Gastroesophageal sphincter (tissue), 4 donors: ENCODE results near the gene XXYLT1. TPM values are rescaled to one million over a fixed set of nuclear protein-coding genes. Genes with fewer than 3 reads are reported as not detected.

Source experiments
- ATAC-seq: fragments of 150-250 bp; one replicate; pipeline ENCODE4 v1.9.1; 2016; ENCODE audit warnings: mild to moderate bottlenecking, moderate library complexity
- H3K27ac ChIP-seq, 4 donors: fragments of 200-600 bp; sonication (generic) in 3 of 4; 1 replicate in 3 of 4; 2 replicates in 1 of 4; pipeline ENCODE4 v1.5.1; 2016 to 2019
- H3K27me3 ChIP-seq: fragments of 200-600 bp; sonication (generic); one replicate; pipeline ENCODE4 v1.5.1; 2019
- H3K36me3 ChIP-seq, 2 donors: fragments of 200-600 bp; sonication (generic); one replicate each; pipeline ENCODE4 v1.5.1; 2019; ENCODE audit warnings: control low read depth in 1 of 2
- H3K4me1 ChIP-seq, 3 donors: fragments of 200-600 bp; sonication (generic); 1 replicate in 2 of 3; 2 replicates in 1 of 3; pipeline ENCODE4 v1.5.1; 2016 to 2019; ENCODE audit warnings: control low read depth in 2 of 3
- H3K4me3 ChIP-seq, 2 donors: fragments of 200-600 bp; sonication (generic); one replicate each; pipeline ENCODE4 v1.5.1; 2019; ENCODE audit warnings: mild to moderate bottlenecking in 1 of 2, moderate library complexity in 1 of 2
- H3K9me3 ChIP-seq, 3 donors: fragments of 200-600 bp; sonication (generic); one replicate each; pipeline ENCODE4 v1.5.1; 2017 to 2019; ENCODE audit warnings: control low read depth in 2 of 3
- EP300 ChIP-seq: sonication (generic); formaldehyde crosslinking; IDR thresholded peaks from one replicate; pipeline ENCODE4 v1.6.1; 2017; ENCODE audit warnings: antibody characterized with exemption, mild to moderate bottlenecking
- POLR2A ChIP-seq, 2 donors: fragments of 450-650 bp; IDR thresholded peaks; one replicate each; pipeline ENCODE4 v1.6.1; 2017; ENCODE audit warnings: antibody characterized with exemption in 2 of 2, mild to moderate bottlenecking in 2 of 2, moderate library complexity in 1 of 2
- POLR2AphosphoS5 ChIP-seq: sonication (generic); formaldehyde crosslinking; IDR thresholded peaks from one replicate; pipeline ENCODE4 v1.6.1; 2017; ENCODE audit warnings: antibody characterized with exemption
- WGBS, 2 donors: methylation state at CpG; one replicate each; pipeline ENCODE4 v1.1.5; 2018; ENCODE audit warnings: low coverage in 1 of 2; 5-methylcytosine and 5-hydroxymethylcytosine counted together
- total RNA-seq, 4 donors: library from RNA; depleted of rRNA; stranded (reverse); fragments of >200 nt; gene quantifications; one replicate each; pipeline ENCODE4 v1.1.0, GENCODE V29; 2016
- TF ChIP-seq, protein P1 (sequence below), 4 experiments: fragments of 200-600 bp in 2 of 4; fragments of 450-650 bp in 2 of 4; sonication (generic) in 1 of 4; IDR thresholded peaks; one replicate each; pipeline ENCODE4 v1.5.1; 2017 to 2019; ENCODE audit warnings: antibody characterized with exemption in 4 of 4, mild to moderate bottlenecking in 2 of 4, moderate library complexity in 2 of 4

XXYLT1 gene
- total RNA-seq, 4 donors from 2014 or later: 10.1 to 14.0 (median 12.5) TPM

- ATAC-seq: no peak
Measured at GRCh38 chr3:195170496-195170895, 100.5 kb downstream of the XXYLT1 start.

GRCh38 chr3:195169011-195169649, 101.8 kb downstream of the XXYLT1 start:
- Histone ChIP-seq H3K4me3 (no peak overlapping the region), H3K36me3 (no peaks in the 10 kb centered on the region), H3K9me3 (no peaks in the 10 kb centered on the region), H3K27ac (peak overlapping the region in 1 of 4 donors; percentile 8), H3K4me1 (peaks cover 0 to 30% (median 3%) of the 10 kb centered on the region in 3 donors), H3K27me3 (no peaks in the 10 kb centered on the region)
- TF ChIP-seq EP300: no peak
- TF ChIP-seq, protein P1, sequence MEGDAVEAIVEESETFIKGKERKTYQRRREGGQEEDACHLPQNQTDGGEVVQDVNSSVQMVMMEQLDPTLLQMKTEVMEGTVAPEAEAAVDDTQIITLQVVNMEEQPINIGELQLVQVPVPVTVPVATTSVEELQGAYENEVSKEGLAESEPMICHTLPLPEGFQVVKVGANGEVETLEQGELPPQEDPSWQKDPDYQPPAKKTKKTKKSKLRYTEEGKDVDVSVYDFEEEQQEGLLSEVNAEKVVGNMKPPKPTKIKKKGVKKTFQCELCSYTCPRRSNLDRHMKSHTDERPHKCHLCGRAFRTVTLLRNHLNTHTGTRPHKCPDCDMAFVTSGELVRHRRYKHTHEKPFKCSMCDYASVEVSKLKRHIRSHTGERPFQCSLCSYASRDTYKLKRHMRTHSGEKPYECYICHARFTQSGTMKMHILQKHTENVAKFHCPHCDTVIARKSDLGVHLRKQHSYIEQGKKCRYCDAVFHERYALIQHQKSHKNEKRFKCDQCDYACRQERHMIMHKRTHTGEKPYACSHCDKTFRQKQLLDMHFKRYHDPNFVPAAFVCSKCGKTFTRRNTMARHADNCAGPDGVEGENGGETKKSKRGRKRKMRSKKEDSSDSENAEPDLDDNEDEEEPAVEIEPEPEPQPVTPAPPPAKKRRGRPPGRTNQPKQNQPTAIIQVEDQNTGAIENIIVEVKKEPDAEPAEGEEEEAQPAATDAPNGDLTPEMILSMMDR (IDR thresholded peaks at IDR 0.05): no peak
- TF ChIP-seq POLR2A (IDR thresholded peaks at IDR 0.05): no peak
- no peak for TF ChIP-seq POLR2AphosphoS5
- WGBS, 2 donors: 85 to 100% methylated on average over 4 to 9 of the region's 23 CpGs
- no peak for ATAC-seq

More at GRCh38 chr3:195170496-195170895, 100.5 kb downstream of the XXYLT1 start:
- TF ChIP-seq POLR2A (IDR thresholded peaks at IDR 0.05): no peak
- TF ChIP-seq, protein P1 (IDR thresholded peaks at IDR 0.05): peak in 1 of 4 experiments; percentile 28
- TF ChIP-seq EP300: no peak
- peak; percentile 17 for TF ChIP-seq POLR2AphosphoS5
- Histone ChIP-seq H3K27ac (peak overlapping the region in 3 of 4 donors; percentile 10 to 58 (median 56)), H3K9me3 (no peaks in the 10 kb centered on the region), H3K4me1 (peaks cover 0 to 30% (median 3%) of the 10 kb centered on the region in 3 donors), H3K4me3 (no peak overlapping the region), H3K36me3 (peaks cover 0 to 4% of the 10 kb centered on the region in 2 donors), H3K27me3 (no peaks in the 10 kb centered on the region)
- 20% methylated on average over 1 of the region's 5 CpGs; no CpG with 5 or more reads in 1 of the 2 donors for WGBS, 2 donors

DNA sequence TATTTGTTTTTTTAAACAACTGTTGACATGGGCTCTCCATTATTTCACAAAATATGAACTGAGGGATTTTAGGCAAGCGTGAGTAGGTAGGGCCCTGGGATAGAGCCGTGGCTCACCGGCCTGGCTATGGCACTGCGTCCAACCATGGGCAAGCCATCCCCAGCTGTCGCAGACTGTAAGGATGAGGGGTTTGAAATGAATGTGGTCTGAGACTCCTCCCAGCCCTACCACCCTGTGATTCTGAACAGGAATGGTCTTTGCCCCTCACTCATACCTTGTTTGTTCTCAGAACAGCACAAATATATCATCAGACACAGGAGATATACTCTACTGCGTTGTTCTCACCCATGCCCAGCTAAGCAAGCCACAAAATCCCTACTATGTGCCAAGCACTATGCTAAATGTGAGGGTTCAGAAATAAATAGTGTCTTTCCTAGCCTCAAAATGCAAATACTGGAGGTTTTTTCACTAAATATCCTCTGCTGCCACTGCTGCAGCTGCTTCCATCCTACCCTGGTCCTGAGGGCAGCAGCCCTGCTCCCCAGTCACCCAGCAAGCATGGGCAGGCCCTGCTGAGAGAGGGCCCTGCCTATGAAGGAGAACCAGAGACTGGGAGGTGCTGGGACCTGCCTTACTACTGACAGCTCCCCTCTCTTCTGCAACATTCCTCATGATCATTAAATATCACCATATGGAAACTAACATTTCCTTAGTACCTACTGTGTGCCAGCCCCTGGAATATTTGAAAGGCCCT, 102.8 kb downstream of the XXYLT1 start:
- Histone ChIP-seq H3K27ac (no peak overlapping the region), H3K9me3 (no peaks in the 10 kb centered on the region), H3K36me3 (no peaks in the 10 kb centered on the region), H3K4me1 (peaks cover 0 to 30% (median 3%) of the 10 kb centered on the region in 3 donors), H3K4me3 (no peak overlapping the region), H3K27me3 (no peaks in the 10 kb centered on the region)
- 75 to 95% methylated on average over 1 to 3 of the region's 6 CpGs for WGBS, 2 donors
- TF ChIP-seq POLR2AphosphoS5 (no peak), POLR2A (IDR thresholded peaks at IDR 0.05) (no peak), EP300 (no peak)
- TF ChIP-seq, protein P1 (IDR thresholded peaks at IDR 0.05): no peak
- no peak for ATAC-seq

DNA sequence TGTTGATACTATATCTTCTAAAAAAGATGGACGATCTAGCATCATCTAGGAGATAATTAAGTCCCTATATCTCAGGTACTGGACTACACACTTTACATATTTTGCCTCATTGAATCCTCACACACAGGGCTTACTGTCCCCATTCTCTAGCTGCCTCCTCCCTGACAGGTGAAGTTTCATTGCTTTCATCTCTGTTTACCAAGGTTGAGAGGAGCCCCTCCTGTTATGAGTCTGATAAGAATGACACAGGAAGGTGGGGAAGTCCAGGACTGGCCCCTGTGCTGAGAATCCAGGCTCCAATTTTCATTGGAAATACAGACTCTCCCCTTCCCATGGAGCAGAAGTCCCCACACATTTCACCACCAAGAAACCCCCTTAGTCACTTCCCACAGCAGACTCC, 105.2 kb downstream of the XXYLT1 start:
- H3K27ac ChIP-seq: no peak overlapping the region
- H3K36me3 ChIP-seq: no peaks in the 10 kb centered on the region
- peaks cover 0 to 23% (median 3%) of the 10 kb centered on the region in 3 donors for H3K4me1 ChIP-seq
- H3K9me3 ChIP-seq: no peaks in the 10 kb centered on the region
- WGBS, 2 donors: 90 to 100% methylated on average over 1 of the region's 1 CpG
- no peak for ATAC-seq
- TF ChIP-seq EP300: no peak
- no peak for TF ChIP-seq POLR2AphosphoS5
- H3K4me3 ChIP-seq: no peak overlapping the region
- H3K27me3 ChIP-seq: no peaks in the 10 kb centered on the region

GRCh38 chr3:195165265-195165609, 105.7 kb downstream of the XXYLT1 start:
- WGBS, 2 donors: 100% methylated on average over 3 of the region's 7 CpGs; no CpG with 5 or more reads in 1 of the 2 donors
- Histone ChIP-seq H3K27ac (no peak overlapping the region), H3K27me3 (no peaks in the 10 kb centered on the region), H3K9me3 (no peaks in the 10 kb centered on the region), H3K4me3 (no peak overlapping the region), H3K4me1 (peaks cover 0 to 23% (median 5%) of the 10 kb centered on the region in 3 donors), H3K36me3 (no peaks in the 10 kb centered on the region)
- no peak for TF ChIP-seq POLR2AphosphoS5
- no peak for TF ChIP-seq POLR2A (IDR thresholded peaks at IDR 0.05)
- no peak for TF ChIP-seq EP300
- TF ChIP-seq, protein P1 (IDR thresholded peaks at IDR 0.05): no peak
- ATAC-seq: no peak
